GM21528 (cell line): ENCODE data around the gene MSRB3.
A peak's percentile ranks its signal among the peaks of the same experiment; 100 is the strongest.

Experiments used
- ATAC-seq: cut with Tn5 transposase; IDR thresholded peaks from one replicate; pipeline ENCODE4 v1.9.1; 2021; ENCODE audit warnings: mild to moderate bottlenecking, moderate library complexity; ENCODE audit not compliant: unreplicated experiment, low FRiP score

Gene MSRB3

DNA sequence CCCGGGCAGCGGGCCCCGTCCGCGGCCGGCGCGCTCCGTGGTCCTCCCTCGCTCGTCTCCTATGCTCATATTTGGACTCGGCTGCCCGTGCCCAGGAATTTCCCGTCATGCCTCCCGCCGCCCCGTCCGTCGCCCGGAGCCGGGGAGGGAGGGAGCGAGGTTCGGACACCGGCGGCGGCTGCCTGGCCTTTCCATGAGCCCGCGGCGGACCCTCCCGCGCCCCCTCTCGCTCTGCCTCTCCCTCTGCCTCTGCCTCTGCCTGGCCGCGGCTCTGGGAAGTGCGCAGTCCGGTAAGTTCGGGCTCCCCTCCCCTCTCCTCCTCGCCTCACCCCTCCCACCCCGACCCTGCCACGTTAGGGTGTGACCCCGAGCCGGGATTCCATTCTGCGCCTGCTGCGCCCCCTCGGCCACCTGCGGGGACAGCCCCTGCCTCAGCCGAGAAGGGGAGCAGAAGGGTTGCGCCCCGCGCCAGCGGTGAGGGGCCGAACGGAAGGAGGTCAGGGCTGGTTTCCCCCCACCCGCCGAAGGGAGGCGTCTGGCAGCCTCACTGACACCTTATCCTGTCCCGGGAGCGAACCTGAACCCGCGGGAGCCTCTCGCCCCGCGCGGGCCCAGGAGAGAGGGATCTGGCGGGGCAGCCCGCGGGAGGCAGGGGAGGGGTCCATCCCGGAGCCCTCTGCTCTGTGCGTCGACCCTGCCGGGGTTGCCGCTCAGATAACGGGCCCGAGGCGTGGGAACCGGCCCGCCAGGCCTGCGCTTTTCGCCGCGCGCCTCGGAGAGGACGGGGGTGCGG, at the start of gene MSRB3:
TSS of gene MSRB3 (plus strand) at position 108 of the 793 bp plus-strand sequence. CDS start 29,897 bp downstream, outside the sequence.
- ATAC-seq = peak; percentile 57

DNA sequence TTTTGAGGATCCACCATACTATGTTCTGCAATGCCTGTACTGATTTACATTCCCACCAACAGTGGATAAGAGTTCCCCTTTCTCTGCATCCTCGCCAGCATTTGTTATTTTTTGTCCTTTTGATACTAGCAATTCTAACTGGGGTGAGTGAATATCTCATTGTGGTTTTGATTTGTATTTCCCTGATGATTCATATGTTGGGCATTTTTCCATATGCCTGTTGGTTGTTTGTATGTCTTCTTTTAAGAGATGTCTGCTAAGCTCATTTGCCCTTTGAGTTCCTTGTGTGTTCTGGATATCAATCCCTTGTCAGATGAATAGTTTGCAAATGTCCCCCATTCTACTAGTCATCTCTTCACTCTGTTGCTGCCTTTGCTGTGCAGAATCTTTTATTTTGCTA, 49.0 kb upstream of the MSRB3 start:
- ATAC-seq = no peak

DNA sequence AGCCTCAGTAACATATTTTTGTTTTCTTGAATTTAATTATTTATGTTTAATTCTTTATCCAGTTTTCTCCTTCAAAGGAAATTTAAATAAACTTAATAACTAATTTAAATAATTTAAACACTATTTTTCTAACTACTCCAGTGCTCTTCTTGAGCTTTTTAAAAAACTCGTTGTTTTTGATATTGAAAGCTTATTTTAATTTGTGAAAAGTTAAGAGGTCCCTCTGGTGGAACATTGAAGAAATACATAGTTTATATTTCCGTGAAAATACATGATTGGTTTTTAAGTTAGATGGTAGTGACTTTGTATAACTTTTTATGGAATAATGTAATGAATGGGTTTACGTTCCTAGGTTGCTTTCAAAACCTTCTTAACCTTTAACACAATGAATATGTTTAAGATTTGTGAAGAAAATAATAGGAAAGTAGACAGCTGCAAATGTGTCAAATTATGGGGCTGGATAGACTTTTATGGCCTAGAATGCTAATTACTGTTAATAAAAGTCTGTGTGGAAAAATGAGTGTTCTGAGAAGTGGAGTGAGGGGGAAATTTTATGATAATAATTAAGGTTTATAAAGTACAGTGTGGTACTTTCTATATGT, 45.9 kb upstream of the MSRB3 start:
- no peak for ATAC-seq

DNA sequence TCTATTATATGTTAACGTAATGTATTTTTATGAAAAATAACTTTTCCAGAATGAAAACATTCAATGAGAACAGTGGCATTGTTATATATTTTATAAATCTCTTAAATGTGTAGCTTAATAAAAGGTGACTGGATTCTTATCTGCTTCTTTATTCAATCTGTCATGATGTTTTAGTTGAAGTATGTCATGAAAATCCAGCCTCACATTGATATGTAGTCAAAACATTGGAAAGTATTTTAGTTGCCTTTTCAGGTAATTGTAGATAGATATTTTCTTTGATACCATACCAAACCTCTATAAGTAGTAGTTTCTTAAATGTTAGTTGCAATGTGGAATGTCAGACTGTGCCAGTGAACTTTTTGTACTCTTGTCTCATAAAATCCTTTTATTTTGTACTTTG, 41.3 kb upstream of the MSRB3 start:
- no peak for ATAC-seq

DNA sequence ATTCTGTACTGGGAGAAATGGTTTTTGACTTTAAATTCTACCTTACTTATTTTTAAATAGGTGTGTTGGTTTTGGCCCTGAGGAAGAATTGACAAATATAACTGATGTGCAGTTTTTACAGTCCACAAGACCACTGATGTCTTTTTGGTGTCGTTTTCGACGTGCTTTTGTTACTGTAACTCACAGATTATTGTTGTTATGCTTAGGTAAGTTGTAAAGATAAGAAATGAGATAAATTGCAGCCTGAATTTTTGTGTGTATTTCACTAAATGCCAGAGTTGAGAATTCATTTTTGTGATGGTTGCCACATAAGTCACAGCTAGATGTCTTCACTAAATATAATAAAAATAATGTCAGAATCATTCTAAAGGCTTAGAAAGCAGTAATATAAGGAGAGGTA, 39.9 kb upstream of the MSRB3 start:
- no peak for ATAC-seq

DNA sequence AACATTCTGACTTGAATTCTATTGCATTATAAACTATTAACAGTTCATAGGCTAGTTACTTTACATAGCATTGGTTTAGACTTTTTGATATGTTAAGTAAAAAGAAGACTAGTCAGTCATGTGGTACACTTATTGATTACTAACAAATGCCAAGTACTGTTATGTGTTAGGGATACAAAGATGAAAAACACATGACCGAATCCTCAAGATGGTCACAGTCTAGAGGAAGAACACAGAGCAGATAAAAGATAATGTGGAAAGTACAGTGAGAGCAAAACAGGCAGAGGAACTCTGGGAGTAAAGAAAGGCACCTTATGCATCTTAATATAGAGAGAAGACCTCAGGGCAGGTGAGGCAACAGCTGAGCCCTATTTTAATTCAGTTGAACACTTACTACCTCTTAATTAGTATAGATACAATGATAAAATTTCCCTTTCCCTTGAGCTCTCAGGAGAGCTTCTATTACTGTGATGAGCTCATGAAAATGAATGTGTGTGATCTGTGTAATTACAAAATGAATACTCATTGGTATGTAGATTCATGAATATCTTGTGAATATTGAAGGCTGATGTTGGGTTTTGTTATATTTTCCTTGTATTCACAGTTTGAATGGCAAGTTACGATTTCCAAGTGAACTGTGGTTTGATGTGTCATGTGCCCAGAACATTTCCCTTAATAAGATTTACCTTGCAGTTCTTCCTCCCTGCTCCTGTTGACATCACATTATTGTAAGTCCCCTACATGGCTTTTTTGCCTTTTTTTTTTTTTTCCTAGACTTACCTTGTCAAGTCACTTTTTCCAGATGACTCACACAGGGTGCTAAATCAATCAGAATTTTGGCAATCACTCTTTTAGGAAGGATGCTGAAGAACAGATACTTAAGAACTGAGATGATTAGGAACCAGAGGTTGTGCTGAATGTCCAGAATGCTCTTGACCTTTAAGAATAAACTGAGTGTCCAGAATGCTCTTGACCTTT, 29.5 kb upstream of the MSRB3 start:
- no peak for ATAC-seq

DNA sequence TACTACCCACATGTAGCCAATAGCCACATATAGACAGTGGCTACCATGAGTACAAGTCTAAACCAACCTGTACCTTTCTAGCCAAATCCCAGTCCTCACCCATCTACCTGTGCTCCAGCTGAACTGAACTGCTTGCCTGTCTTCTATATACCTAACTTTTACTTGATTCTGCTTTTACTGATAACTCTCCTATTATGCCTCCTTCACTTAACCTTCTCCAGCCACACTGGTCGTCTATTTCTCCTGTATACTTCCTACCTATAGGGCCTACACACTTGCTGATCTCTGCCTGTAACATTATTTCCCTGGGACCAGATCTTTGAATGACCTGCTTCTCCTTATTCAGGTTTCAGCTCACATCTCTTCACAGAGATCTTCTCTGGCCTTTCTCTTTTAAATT, 26.0 kb upstream of the MSRB3 start:
- no peak for ATAC-seq

DNA sequence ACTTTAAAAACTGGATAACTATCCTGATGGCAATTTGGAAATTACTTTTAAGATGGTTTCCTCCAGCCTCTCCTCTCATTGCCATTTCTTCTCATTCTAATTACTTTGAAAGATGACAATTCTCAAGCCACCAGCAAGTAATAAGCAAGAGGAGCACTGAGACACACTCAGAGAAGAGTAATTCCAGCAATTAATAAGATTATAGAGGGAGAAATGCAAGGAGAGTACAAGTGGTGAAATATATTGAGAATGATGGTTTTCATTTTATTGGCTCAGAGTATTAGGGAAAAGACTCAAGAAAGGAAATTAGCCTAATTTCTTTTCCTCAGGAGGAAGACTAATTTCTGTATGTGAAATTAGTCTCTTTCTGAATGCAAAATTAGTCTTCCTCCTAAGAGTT, 20.5 kb upstream of the MSRB3 start:
- no peak for ATAC-seq

DNA sequence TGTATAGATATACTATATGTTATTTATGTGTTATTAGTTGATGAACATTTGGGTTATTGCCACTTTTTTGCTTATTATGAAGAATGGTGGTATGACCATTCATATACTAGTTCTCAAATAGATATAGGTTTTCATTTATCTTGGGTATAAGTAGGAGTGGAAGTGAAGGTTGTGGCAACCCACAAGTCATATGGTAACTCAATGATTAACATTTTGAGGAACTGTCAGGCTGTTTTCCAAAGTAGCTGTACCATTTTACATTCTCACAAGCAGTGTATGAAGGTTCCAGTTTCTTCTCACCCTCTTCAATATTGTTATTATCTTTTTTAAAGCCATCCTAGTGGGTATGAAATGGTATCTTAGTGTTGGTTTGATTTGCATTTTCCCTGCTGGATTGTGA, 19.0 kb upstream of the MSRB3 start:
- no peak for ATAC-seq

DNA sequence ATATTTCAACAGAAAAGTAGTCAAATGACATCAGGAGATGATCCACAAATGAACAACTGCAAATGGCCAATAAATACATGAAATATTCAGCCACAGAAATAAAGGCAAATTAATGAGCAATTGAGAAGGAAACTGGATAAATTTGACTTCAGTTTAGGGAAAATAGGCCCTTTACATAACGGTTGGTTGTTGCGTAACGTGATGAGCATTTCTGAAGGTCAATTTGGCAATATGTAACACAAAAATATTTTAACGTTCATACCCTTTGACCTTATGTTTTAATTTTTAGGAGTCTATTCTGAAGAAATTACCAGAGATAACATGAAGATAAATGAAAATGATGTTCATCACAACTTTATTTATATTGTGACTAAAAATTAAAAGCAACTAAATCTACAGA, 14.7 kb upstream of the MSRB3 start:
- no peak for ATAC-seq

DNA sequence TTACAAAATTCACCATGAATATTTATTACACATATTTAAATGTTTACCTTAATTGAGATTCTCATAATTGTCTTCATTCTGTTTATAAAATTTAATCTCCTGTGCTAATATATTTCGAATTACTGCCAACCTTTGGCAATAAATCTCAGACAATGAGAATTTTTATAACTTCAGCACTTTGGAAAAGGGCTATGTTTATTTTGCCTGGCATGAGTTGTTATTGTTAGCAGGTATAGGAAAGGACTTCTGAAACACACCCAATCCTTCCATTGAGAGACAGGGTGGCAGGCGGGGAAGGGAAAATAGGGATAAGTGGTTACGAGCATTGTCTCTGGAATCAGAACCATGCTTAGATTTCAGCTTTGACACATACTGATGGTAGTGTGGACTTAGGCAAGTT, 12.1 kb upstream of the MSRB3 start:
- no peak for ATAC-seq

DNA sequence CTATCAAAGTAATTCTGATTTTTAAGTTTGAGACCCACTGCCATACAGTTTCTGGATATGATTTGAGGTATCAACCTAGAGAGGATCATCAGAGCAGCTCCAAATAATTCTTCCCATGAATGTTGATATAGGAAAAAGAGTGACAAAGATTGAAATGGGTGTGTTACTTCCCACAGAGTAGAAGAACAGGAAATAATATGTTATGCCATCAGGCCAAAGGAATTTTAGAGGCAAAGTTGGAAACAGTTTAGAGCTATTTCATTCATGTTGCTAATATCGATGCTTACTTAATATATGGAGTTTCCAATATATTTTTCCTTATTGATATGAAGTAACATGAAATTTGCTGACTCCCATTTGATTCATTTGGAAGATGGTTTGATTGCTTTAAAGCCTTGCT, 8.9 kb upstream of the MSRB3 start:
- ATAC-seq = no peak

DNA sequence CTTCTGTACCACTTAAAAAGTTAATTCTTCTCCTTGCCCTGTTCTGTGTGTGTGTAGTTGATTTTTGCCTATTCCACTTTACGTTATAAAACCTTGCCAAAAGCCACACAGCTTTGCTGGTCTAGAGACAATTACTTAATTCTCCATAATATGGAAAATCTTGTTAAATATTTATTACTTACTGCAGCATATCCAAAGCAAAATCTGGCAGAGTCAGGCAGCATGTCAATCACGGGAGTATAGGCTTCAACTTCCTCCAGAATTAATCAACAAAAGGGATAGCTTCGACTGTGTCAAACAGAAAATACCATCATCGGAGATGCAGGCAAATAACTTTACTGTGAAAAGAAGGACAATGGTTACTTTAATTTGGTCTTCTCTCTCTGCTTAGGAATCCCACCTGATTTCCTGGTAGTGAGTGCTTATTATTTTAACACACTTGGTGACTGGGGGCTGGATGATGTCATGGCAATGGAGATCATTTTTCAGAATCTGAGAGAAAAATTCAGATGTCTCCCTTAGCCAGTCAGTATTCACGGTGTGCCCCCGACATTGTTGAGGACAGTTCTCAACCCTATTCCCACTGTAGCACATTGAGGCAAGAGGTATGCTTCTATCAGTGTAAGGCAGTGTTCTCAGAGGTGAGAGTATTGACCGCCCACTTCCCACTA, 3.7 kb upstream of the MSRB3 start:
- no peak for ATAC-seq

DNA sequence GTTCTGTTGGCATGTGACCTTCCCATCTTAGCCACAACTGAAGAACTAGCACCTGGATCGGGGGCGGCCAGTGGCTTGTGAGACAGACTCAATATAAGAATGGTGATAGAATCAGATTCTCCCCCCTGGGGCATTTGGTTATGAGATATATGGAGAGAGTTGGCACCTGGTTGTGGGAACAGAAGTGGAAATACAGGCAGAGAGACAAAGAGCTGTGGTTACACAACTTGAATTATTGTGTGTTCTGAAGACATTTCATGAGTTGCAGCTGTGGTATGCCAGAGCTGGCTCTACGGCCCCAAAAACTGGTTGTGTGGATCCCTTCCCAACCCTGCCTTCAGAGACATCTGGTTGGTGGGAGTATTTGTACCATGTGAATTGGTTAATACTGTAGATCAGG, 2.9 kb upstream of the MSRB3 start:
- ATAC-seq = no peak

DNA sequence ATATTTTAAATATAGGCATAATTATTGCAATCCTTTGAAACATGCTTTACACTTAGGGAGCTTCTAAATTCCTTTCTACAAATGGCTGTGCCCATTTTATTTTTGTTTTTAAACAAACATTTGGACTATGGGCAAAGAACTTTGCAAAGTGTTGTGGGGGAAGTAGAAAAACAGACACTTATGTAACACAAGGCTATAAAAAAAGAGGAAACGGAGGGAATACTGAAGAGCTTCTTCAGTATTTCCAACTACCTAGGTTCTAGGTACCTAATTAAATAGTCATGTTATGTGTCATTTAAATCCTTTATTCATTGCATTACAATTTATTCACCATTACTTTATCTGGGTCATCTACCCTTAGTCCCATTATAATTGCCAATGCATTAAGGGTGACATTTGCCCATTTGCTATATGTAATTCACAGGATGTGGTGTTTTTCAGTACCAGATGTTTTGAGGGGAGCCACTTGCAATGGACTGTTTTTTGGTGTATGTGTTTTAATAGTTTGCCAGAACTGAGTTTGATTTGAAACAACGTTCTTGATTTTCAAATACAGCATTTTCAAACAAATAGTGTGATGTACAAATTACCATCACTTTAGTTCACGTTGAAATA, 1.5 kb upstream of the MSRB3 start:
- no peak for ATAC-seq

DNA sequence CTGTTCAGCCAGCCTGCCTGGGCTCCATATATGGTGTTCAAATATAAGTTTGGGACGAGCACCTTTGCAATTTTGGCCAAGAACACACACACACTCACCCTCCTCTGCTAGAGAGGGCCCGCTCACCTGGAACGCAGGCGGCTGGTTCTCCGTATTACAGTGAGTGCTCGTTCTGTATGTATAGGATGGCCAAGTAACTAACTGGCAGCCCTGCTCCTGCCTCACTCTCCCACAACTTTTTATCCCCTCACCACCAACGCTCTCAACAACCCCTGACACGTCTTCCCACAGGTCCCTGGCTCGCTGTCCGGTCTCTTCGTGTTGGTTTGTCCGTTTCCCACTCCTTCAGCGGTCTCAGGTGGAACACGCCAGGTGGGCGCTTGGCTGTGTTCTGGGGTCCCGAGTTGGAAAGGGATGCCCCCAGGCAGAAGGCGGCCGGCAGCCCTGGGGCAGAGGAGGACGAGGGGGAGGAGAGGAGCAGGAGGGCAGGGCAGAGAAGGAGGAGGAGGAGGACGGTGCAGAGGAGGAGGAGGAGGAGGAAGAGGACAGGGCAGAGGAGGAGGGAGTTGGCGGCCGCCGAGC, 398 bp upstream of the MSRB3 start:
- no peak for ATAC-seq

DNA sequence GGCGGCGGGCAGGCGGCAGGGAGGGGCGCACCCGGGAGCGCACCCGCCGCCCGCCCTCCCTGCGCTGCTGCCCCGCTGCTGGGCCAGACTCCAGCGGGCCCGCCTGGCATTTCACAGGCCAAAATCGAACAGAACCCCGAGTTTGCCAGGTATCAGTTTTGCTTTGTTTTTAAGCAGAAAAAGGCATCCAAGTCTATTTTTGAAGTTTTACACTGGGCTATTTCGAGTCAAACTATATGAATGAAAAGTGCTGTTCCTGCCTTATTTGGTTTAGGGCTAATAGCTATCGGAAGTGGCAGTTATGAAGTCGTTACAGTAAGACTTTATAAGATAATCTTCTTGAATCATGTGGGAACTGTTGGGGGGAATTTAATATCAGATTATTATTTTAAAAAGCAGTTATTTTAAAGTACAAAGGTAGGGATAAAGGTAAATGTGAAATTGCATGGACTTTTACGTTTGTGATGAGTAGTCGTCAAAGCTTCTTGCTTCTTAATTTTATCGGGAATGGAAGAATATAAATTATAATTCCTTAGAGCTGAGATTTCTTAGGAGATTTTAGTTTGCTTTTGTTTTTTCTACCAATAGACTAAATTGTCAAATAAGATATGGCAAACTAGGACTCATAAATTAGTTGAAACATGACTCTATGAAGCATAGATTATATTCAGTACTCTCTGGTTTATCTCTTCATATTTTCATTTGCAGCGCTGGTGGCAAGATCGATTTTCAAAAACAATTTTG, 1.1 kb downstream of the MSRB3 start:
- ATAC-seq = peak; percentile 48

DNA sequence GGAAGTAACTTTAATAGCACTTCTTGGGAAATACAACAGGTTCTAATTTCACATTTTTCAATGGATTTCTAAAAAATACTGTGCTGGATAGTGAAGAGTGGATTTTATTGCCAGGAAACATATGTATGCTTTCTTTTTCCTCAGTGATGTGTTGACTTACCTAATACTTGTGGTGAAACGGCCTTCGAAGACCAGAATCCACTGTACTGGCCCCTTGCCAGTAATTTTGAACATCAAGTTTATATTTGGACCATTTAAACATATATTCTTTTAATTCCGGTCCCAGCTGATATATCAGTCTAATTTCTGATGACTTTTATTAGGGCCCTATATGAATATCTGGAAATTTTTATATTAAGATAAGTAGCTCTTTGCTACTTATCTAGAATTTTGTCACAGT, 1.8 kb downstream of the MSRB3 start:
- ATAC-seq = no peak

DNA sequence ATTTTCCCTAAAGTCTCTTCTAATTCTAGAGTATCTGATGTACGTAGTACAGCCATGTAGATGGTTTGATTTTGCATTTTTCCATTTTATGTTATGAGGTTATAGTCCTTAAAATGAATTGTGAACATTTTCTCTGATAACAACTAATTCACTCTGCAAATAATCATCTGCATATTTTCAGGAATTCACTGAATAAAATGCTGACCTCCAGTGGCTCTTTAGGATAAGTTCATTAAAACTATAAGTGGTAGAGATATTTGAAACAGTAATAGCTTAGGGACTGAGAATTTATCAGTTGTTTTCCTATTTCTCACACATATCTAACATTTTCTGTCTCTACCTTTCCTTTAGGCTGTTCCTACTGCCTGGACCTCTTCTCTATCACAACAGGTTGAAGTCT, 4.4 kb downstream of the MSRB3 start:
- no peak for ATAC-seq
